SU-DHL-6 (cell line): ENCODE results near the gene PILRB.

Experiments
- CTCF ChIP-seq: fragments of 200-600 bp; sonication (generic); IDR thresholded peaks from one replicate; pipeline ENCODE4 v1.5.1; 2017; ENCODE audit warnings: antibody characterized with exemption, mild to moderate bottlenecking, low read length, moderate library complexity; ENCODE audit not compliant: insufficient read depth, poor library complexity, severe bottlenecking
- EZH2phosphoT487 ChIP-seq: fragments of 200-600 bp; sonication (generic), shearing (Covaris generic); conservative IDR thresholded peaks from 2 replicates; pipeline ENCODE4 v1.6.1; 2018; ENCODE audit warnings: mild to moderate bottlenecking, antibody characterized with exemption, low read length, moderate library complexity, mixed read lengths

GRCh38 chr7:100393233-100393905 lies 35.5 kb downstream of the PILRB start:
- no peak for TF ChIP-seq CTCF
- TF ChIP-seq EZH2phosphoT487: no peak
